PC-9 (cell line): ENCODE data around the gene SIK2. TPM values are rescaled to one million over a fixed set of nuclear protein-coding genes. Genes with fewer than 3 reads are reported as not detected.

Source experiments
- total RNA-seq: library from RNA; stranded (reverse); gene quantifications from 2 replicates; pipeline ENCODE4 v1.2.3, GENCODE V29; 2021

Gene SIK2
- total RNA-seq, 1 experiment from 2014 or later, result 16.2 TPM

Other genes with a start within 250 kb of the SIK2 start
- gene POU2AF1, start 223.2 kb upstream of the SIK2 start, total RNA-seq, result 0.37 TPM in 1 of 2 replicates, not detected in the other
- gene BTG4, start 90.1 kb upstream of the SIK2 start, total RNA-seq, result not detected in 2 replicates
- gene HOATZ, start 87.7 kb upstream of the SIK2 start, total RNA-seq, result not detected in 2 replicates
- gene LAYN, start 61.7 kb upstream of the SIK2 start, total RNA-seq, result 19.9 and 22.2 TPM in 2 replicates
- 28.9 and 36.4 TPM in 2 replicates for gene PPP2R1B, start 163.9 kb downstream of the SIK2 start, total RNA-seq